Amygdala (tissue), 56 donors: ENCODE results near the gene RHBG.

Experiments used
- DNase-seq, 56 donors: peaks; one replicate each; lab custom pipeline; 2025; lab: John Stamatoyannopoulos, UW

RHBG gene

DNA sequence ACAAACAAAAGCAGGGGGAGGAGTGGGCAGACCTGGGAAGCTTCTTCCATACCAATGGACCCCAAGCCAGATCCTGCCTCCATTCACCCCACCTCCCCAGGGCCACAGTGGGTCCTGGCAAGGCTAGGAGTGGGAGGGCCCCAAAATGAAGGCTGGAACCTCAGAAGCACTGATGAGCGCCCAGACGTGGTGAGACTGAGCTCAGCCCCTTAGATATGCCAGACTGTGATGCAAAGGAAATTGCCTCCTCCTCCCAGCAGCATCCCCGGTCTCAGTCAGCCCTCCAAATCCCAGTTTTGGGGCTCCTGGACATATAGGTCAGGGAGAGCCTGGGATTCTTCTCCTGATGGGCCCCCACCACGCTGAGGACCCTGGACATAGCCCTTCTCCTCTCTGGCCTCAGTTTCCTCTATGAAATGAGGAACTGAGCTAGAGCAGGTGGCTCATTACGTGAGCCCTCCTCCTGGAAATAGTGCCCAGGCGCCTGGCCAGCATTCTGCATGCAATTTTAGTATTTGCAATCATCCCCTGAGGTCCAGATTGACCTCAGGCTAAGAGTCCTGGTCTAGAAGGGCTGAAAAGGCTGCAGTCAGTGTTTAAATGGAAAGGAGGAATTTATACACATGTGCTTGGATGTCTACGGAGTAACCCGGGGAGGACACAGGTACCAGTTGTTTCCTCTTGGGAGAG lies 33.5 kb downstream of the RHBG start:
- DNase-seq, result peak in 4 of 56 donors; percentile 41 to 58 (median 52)

DNA sequence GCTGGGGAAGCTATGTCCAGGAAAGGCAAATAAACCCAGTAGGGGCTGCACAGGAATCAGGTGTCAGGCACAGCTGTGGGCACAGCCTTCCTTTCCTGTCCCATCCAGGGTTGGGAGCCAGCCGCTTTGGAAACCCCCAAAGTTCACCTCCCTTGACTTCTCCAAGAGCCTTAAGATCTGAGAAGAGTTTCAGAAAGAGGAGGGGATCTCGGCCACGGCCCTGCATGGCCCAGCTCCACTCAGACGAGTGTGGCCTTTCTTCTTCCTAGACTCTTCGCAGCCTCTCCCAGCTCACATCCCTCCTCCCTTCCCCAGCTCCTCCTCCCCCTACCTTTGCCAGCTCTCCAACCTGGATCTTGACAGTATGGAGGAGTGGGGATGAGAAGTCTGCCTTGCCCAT lies 36.7 kb downstream of the RHBG start:
- no peak for DNase-seq

DNA sequence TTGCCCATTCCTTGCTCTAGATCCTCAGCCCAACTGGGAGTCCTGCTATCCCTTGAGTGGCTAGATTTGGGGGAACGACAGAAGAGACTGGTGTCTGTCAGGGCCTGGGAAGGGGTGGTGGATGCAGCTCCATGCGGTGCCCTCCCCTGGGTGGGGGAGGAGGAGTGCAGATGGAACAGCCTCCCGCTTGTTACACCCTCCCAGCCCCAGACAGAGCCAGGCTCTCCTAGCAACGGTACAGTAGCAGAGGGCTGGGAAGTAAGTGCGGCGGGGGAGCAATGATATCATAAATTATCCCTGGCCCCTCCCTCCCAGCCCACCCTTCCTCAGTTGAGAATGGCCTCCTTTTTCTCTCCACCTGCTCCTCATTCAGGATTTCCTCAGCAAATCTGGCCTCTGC lies 37.2 kb downstream of the RHBG start:
- peak in 33 of 56 donors; percentile 16 to 80 (median 45) for DNase-seq

DNA sequence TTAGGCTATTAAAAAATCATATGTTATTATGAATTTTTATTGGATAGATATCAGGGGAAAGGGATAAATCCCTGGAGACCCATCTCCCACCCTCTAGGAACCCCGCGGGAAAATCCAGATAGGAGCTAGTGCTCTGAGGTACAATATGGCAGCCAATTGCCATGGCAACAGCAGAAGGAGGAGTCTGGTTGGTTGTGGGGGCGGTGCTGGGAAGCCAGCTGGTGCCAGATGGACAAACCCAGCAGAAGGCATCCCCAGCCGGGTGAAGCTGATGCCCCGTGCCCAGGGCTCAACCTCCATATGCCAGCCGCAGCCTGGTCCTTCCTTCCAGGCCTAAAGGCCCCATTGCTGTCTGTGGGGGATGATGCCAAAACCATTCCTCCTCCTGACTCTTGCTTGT lies 38.3 kb downstream of the RHBG start:
- peak in 51 of 56 donors; percentile 22 to 89 (median 67) for DNase-seq

DNA sequence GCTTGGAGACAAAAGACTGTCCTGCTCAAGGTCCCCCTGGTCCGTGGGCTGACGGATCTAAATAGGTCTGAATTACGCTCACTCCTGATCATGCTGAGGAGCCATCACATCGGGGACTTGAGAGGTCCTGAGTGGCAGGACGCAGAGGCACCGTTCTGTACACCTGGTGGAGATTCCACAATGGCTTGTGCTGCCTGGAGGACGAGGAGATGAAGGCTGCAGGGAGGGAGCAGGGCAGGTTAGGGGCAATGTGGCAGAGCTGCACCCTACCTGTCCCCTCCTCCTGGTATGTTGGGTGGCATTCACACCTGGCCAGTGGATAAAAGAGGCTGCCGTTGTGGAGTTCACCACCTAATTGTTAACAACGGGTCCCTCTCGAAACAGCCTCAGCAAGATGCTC lies 38.7 kb downstream of the RHBG start:
- no peak for DNase-seq

DNA sequence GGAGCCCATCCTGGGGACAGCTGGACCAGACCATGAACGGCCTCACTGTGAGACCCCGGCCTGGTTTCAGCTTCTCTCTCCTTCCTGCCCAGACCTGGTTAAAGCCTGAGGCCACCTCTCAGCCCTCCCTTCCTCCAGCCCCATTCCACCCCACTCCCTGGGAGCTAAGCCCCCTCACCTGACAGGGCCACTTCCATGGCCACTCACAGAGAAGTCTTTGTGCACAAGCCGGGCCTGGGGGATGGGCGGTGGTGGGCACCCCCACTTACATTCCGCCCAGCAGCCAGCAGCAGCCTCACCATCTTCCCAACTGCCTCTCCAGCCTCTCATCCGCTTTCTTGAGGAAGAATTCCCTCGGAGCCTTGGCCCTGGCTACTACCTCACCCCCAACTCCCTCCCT lies 40.4 kb downstream of the RHBG start:
- DNase-seq, result peak in 8 of 56 donors; percentile 13 to 53 (median 30)

DNA sequence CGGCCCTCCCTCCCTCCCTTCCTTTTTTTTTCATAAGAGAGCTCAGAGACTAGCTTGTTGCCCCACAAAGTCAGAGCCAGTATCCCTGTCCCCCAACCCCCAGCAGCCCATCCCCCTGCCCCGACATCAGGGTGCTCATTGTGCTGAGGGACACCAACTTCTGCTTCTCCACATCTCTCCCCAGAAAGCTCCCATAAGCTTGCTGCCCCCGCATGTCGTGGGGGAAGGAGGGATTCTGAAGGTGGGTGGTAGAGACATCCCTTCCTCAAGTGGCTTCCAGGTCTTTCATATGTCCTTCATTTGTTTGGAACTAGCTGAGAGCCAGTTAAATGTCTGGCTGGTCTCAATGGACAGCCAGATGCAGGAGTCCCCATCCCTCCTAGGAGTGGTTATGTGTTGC lies 41.2 kb downstream of the RHBG start:
- DNase-seq, result no peak

DNA sequence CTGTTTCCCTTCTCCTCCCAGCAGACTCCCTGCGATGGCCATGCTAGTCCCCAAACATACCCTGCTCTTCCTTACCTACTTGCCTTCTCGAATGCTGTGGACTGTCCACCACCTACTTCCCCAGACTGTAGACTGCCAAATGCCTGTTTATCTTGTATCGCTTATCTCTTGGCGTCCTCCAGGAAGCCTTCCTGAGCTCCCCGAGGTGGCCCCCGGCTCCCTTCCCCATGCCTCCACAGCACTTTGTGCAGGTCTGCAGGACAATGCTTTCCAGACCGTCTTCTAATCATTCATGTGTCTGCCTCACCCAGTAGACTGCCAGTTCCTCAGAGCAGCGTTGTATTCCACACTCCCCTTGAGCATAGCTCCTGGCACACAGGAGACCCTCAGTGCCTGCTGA lies 41.7 kb downstream of the RHBG start:
- DNase-seq, result no peak

DNA sequence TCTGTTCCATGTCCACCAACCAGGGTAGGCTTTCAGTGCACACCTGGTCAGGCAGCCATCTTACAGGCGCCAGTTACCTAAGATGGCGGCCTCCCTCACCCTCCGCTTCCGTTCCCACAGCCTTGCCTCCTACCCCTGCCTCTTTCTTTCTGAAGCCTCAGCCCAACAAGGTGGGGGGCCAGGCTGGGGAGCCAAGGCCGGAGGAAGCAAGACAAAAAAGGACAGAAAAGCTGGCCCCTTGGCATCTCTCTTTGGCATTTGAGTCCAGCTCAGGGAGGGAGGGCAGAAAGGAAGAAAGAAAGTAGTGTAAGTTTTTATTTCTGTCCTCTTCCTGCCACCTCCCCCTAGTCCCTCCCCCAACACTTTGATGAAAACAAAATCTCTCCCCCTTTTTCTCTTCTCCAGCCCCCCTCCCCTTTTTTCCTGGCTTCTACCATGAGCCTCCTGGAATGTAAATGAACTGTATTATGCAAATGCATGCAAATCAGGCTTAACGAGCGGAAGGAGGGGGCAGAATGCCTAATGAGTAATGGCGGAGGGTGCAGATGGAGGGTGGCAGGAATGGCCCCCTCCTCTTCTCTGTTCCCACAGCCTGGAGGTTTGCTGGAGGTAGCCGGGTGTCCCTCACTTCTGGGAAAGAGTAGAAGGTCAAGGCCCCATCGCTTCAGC lies 43.8 kb downstream of the RHBG start:
- DNase-seq, result peak in 46 of 56 donors; percentile 35 to 92 (median 76)

DNA sequence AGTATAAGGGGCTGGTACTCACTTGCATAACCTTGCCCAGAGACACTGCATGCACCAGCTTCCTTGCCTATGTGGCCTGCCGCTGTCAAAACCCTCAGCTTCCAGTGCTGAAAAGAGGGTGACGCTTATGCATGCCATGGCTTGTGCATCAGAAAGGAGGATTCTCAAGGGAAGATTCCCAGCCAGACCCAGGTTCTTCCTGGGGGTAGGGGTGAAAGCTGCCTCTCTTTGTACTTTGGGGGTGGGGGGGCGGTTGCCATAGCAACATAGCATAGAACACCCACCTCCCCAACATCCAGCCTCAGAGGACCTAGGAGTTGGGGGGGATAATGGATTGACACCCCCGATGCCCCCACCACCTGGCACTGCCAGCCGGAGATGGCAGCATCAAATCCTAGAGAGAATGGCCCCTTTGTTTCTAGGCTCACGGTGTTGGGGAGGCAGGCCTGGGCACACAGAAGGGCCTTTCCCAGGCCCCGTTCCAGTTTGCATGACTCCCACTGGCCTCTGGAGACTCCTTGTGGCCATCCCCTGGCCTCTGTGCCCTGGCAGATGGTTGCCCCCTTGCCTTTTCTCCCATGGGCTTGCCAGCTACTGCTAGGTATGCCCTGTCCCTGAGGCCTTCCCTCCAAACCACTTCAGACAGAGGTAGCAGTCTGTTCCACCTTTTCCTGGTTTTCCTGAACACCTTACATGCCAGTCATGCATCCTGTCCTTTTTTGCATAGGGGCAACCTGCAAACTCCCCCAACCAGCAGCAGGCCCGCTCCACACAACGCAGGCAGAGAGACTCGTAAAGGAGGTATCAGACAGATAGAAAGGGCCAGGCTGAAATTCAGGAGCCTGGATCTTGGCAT lies 44.6 kb downstream of the RHBG start:
- DNase-seq, result peak in 53 of 56 donors; percentile 62 to 98 (median 85)

DNA sequence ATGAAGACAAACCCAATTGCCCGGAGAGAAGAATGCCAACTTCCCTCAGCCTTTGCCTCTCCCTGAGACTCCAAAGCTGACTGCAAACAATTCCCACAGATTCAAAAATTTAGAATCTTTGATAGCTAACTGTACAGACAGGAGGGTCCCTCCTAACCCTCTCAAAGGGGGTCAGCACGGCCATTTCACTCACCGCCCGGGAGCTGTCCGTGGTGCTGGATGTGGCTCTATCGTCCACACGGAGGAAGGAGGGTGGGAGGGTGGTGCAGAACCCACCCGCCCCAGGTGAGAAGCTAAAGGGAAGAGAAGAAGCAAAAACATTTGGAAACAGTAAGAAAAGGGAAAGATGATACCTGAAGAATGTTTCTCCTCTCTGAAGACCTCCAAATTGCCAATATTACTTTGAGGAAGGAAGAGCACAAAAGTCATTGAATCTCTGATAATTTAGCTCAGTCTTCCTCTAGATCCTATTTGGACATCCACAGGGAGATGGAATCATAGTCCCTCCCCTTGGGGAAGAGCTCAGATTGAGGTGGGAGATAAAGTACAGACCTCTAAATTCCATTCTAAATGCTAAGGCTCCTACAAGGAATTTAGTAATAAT lies 45.6 kb downstream of the RHBG start:
- peak in 4 of 56 donors; percentile 30 to 47 (median 45) for DNase-seq

DNA sequence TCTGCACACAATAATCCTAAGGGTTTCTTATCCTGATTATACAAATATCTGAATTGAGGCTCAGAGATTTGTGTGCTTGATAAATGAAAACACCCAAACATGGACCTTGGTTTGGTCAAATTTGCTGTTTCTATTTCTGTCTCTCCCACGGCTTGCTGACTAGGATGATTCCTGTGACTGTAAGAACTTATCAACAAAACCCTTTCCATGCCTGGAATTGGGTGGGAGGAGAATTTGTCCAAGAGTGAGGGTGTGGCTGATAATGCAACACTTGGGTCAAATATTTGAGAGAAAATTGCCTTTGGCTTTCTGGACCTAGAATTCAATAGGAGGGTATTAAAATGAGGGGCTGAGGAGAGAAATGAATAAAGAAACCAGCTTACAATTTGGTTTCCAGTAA lies 48.0 kb downstream of the RHBG start:
- DNase-seq, result peak in 1 of 56 donors; percentile 28

DNA sequence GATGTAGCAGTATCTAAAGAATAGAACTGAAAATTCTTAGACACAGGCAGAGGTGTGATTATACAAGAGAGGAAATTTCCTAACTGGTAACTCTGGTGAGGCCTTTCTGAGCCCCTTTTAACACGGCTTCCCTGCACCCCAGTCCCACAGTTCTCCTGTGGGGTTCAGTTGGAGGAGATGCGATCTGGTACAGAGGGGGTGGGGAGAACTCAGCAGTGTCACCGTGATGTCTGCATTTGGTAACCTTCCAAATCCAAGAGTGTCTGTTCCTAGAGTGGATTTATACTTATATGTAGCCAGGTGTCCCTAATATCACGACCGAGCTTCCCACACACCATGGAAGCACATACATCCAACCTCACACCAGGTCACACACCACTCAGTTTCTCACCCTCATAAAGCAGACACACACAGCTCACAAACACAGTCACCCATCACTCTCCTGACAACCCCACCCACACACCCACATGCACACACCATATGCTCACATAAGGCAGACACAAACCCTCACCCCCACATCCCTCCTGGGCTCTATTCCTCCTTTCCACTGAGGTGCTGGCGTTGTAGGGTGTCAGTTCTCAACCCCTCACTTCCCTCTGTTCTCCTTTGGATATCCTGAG lies 48.5 kb downstream of the RHBG start:
- peak in 14 of 56 donors; percentile 19 to 71 (median 42) for DNase-seq

DNA sequence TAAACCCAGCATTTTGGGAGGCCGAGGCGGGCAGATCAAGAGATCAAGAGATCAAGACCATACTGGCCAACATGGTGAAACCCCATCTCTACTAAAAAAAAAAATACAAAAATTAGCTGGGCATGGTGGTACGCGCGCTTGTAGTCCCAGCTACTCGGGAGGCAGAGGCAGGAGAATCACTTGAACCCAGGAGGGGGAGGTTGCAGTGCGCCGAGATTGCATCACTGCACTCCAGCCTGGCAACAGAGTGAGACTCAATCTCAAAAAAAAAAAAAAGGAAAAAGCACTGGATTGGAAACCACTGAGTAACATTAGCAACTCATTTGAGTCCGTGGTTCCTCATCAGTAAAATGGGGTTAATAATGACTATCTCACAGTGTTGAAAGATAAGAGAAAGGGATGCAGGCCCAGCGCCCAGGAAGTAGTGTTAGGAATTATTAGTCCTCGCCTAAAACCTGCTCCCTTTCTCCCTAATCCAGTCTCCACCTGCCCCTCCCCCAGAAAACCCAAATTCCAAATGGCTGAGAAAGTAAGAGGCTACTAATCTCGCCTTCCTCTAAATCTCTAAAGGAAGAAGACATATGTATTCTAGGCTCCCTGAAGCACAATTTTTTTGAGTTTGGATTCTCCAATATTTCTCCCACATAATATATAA lies 49.5 kb downstream of the RHBG start:
- no peak for DNase-seq

DNA sequence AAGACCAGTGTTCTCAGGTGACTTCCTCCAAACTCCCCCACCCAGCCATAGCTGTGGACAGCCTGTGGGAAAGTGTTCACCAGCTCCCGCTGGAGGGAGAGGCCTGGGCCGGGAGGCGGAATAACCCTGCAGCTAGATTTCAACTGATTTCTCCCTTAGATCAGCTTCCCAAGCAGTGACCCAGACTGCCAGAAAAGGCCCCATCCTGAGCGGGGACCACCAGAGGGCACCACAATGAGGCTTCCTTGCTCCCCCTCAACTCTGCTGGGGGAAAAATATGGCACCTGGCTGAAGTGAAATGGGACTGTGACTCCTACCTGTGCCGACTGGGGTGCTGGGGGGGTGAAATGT lies 50.8 kb downstream of the RHBG start:
- no peak for DNase-seq

DNA sequence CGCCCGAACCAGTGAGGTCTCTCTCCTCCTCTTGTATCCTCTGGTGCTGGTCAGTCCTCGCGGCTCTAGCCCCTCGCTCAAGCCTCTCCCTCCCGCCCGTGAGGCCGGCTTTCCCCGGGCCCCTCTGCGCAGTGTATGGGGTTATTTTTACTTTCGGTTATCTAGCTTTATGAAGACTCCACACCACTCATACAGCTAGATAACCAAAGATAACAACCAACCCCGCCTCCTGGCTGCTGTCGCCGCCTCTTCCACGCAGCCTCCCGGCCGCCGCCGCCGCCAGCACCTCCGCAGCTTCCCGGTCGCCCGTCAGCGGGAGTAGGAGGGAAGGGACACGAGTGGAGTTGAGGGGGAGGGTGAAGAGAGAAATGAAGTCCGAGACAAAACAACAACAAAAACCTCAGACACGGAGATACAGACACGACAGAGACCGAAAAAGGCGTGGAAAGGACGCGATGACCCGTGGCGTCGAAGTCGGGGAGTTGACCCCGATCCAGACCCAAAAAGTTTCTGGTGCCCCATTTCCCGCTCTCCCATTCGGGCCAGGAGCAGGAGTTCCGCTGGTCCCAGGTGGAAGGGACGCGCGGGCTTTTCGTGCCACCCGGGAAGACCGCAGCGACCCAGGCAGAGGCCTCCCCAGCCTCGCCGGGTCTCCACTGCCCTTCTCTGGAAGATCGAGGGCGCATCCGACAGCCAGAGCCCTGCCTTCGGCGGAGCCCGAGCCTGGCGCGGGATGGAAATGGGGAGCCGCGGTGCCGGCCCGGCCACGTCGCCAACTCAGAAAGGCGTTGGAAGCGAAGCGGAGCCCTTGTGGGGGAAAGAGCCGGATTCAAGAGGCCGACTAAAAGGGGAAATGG lies 51.4 kb downstream of the RHBG start:
- no peak for DNase-seq

DNA sequence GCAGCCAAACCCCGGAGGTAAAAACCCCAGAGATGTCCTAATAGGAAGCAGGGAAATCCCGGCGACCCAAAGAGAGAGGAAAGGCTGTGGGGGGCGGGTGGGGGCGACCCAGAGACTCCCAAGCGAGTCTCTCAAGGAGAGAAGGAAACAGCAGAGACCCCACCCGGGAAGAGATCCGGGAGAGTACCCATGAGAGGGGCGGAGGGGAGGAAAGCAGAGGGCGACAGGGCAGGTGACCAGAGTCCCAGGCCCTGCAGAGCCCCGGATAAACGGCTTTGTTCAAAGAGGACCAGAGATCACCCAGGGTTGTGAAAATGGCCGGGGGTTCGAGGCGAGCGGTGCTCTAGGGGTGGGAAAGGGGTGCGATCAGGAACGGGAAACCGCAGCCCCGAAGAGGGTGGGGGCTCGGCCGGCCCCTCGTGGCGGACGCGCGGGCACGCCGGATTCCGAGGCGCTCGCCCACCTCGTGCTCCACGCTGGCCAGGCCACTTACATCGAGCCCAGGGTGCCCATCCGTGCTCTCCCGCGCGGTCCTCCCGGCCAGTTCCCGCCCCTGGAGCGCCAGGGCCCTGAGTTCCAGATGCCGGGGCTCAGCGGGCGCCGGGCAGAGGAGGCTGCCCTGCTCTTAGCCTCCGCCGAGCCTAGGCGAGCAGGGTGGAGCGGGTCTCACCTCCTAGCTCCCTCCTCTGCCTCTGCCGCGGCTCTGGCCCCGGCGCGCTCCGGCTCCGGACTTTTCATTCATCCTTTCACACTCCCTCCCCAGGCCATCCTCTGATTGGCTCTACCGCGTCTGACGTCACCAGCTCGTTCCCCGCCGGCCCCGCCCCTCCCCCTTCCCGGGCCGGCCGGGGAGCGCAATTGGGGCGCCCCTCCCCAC lies 52.3 kb downstream of the RHBG start:
- DNase-seq, result peak in 55 of 56 donors; percentile 50 to 92 (median 79)
